Stimulated activated CD4-positive, alpha-beta T cell treated with anti-CD3 and anti-CD28 coated beads, TNF-alpha, amount 100 ng/mL, for 1 hour (primary cell): ENCODE results near the gene RBM5.

Experiments
- DNase-seq, 3 donors: peaks; one replicate each; pipeline ENCODE4 v3.0.0-alpha.2; 2020; ENCODE audit warnings: low read depth in 3 of 3, low spot score in 1 of 3

RBM5 gene

DNA sequence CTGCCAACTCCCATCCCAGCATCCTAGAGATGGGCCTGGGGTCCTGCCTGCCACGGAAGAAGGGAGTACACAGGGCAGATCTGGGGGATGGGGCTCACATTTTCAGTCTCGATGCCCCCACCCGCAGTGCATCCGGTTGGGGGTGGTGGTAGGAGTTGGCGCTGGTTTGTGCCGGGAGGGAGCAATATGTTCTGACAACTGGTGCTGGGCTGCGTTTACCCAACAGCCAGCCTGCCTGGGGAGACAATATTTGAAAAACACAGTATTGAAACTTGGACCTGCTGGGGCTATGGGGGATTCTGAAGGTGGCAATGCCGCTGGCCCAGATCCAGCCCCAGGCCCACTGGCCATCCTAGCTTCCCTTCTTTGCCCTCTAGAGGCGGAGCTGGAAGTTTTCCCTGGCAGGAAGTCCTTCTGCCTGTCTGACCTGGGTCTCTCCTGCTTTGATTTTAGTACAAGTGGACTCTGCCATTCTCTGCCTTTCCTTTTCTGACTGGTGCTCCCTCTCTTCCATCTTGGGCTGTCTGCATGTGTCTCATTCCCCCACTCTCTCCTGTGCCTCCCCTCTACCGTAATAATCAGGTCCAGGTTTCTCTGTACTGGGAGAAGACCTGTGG is 69.9 kb downstream of the RBM5 start:
- DNase-seq, result no peak

- no peak for DNase-seq
Measured at GRCh38 chr3:50160561-50160983, 71.9 kb downstream of the RBM5 start.

DNA sequence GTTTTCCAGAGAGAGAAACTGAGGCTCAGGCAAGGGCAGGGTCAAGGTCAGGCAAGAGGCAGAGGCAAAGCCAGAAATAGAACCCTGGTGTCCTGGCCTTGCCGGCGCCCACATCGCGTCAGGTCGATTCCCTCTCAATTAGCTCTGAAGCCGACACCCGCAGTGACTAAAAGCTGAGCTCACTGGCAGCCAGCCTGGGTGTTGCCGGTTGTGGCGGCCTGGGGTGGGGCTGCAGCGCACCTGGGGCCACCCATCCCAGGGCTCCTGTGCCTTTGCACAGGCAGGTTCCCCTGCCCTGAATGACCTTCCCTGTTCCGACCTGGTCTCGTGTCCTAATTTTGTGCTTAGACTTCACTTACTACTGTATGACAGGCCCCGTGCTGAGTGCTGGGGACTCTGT is 72.6 kb downstream of the RBM5 start:
- no peak for DNase-seq

DNA sequence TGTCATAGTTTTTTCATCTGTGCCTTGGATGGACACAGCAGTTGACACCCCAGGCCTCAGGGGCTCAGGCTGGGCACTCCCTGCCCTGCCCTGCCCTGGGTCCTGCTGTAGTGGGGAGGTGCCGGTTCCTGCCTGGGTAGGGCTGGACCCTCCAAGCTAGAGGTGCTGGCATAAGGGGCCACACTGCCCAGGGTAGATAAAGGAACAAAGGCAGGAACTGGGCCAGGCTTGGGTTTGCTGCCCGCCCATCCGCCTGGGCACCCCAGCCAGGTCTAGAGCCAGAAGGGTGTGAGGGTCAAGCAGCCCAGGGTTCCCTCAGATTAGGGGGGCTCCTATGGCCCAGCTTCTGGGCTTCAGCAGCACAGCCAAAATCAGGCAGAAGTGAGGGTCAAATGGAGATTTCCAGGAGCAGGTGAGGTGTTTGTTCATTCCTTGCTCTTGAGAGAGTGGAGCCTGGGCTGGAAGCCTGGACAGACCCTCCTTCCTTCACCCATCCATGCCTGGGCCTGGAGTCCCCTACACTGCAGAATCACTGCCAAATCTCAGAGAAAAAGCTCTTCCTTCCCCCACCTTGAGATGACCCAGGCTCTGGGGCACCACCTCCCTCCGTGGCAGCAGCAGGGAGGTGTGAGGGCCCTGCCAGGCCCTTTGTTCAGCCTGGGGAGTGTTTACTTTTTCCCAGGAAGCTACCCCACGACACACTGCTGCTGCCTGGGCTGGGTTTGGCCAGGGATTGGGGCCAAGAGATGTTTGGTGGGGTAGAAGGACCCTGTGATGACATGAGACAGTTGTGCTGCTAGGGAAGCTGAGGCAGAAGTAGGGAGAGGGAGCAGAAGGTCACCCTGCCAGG is 73.5 kb downstream of the RBM5 start:
- DNase-seq, result no peak

DNA sequence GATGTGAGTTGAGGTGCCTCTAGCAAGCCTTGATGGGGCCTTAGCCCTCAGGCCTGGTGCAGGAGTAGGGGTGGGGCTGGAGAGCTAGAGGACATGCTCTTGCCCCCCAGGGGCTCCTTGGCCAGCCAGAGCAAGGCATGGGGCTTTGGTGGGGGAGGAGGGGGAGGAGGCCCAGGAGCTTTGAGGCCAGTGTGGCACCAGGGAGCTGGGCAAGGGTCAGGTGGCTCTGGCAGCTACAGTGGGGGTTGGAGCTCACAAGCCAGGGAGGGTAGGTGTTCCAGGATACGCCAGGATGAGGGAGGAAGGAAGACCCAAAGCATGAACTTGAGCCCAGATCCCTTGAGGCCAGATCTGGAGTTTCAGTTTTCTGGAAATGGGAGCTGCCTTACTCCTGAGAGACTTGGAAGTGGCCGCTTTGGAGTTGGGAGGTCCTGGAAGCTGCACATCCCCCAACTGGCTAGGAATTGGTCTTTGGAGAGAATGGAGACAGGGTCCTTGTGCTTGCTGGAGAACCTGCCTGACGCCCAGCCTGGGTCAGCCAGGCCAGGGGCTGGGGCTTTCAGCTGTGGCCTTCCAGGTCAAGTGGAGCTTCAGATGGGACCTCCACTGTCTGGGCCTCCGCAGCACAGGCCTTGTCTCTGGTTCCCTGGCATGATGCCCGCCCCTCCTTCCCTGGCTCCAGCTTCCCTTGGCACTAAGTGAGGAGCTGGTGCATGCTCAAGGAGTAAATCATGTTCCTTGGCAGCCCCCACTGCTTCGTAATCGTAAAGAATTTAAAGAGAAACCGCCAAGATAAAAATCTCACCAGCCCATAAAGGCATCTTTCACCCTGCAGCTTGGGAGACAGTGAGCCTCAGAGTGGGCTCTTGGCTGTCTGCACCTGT is 75.1 kb downstream of the RBM5 start:
- DNase-seq, result no peak

- no peak for DNase-seq
Measured at GRCh38 chr3:50164481-50164880, 75.8 kb downstream of the RBM5 start.

DNA sequence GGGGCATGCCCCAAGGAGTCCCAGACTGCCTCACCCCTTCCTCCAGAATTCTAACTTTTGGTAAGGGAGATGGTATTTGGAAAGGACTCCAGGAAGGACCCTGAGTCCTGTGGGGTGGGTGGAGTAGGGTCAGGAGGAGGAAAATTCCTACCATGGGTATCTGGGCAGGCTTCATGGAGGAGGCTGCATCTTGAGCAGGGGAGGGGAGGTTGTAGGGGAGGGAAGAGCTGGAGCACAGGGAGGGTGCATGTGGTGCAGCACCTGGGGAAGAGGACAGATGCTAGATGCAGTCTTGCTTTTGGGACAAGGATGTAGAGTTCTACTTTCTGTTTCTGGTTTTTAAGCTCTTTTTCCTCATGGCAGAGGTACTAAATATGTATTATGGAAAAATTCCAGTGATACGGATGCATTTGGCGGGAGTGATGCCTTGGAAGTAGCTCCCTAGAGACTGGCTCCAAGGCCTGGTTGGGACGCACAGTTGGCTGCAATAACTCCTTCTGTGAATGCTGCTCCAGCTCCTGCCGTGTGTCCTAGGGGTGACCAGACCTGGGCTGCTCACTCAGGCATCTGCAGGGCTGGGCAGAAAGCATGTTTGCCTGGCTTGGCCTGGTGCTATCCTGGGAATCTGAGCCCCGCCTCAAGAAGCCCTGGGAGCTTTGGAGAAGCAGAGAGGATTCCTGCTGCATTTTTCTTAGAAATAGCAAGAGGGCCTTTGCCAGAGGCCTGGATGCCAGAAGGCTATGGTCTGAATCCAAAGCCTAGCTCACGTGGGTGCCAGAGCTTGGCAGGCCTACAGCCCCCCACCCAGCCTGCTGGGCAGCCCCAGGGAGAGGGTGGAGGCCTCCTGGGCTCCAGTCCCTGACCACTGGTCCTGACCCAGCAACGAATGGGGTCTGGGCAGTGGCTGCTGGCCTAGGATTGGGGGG is 76.5 kb downstream of the RBM5 start:
- DNase-seq, result no peak

DNA sequence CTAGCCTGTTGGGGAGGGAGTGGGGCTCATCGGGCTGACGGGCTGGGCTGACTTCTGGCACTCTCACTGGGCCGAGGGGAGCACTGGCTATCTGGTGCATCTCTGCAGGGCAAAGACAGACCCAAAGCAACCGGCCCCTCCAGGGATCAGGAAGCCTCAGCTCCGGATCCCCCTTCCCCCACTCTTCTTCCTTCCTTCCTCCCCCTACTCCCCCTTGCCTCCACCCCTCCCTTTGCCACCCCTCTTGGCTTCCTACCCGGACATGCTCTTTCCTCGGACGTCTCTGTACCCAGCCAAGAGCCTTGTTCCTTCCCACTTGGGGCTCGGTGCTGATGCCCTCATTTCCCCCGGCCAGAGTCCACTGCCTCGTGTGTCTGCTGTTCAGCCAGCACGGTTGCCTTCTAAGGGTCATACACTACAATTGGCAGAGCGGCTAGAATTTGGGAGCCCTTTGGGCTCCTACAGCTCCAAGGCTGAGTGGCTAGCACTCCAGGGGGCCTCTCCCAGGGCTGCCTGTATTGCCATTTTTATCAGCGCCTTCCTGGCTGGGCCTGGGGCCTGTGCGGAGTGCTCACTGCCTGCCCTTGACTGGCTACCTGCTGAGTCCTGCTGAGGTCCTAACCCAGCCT is 77.3 kb downstream of the RBM5 start:
- DNase-seq, result no peak

GRCh38 chr3:50166620-50167019 is 77.9 kb downstream of the RBM5 start:
- DNase-seq, result no peak

DNA sequence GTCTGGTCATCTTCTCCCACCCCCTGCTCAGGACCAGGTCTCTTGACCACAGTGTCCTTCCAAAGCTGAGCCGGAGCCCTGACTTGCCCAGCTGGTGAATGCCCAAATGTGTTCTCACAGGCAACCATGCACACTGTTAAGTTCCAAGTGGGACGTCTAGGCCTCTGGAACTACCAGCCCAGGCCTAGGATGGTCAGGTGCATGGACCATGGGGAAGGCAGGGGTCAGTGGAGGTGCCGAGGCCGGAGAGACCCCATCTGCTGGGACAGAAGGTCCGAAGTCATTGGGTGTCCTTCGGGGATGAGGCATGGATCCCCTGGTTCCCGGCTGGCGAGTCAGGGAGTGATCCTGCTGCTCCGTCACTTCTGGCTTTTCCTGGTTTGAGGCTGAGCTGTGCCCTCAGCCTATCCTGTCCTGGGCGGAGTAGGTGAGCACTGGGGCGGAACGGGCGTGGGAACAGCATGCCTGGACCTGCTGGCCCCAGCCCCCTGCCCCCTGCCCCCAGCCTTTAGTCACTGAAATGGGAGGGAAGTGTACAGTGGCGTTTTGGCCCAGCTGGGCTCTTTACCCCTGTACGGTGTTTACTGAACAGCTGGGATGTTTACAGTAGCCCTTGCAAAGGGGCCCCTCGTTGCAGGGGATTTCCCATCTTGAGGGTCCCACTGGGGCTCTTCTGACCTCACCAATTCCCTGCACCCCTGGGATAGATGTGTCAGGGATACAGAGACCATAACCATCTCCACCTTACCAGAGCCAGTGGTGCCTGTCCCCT is 78.5 kb downstream of the RBM5 start:
- DNase-seq, result no peak

GRCh38 chr3:50167841-50168209 is 79.1 kb downstream of the RBM5 start:
- DNase-seq, result no peak

DNA sequence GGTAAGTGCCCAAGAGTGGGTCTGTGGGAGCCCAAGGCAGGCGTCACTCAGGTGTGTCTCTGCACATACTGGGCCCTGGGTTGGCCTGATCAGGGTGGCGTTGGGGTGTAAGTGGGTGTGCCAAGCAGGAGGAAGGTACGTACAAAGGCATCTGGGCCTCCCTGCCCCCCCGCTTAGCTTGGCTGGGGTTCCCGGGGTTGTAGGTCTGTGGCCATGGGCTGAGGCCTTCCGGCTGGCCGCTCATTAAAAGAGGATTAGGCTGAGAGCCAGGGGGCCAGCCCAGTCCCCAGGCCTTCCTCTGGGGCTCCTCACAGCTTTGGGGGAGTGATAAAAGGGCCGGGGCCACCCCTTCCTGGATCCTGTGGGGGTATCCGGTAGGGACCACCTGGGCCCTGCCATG is 79.7 kb downstream of the RBM5 start:
- DNase-seq, result no peak
